Astrocyte (in vitro differentiated cells and primary cell): ENCODE measurements around the gene TCP11L1. TPM values are rescaled to one million over a fixed set of nuclear protein-coding genes. Genes with fewer than 3 reads are reported as not detected.
A peak's percentile ranks its signal among the peaks of the same experiment; 100 is the strongest.

Source experiments
- DNase-seq: peaks from one replicate; pipeline ENCODE4 v3.0.0-alpha.2; 2010; ENCODE audit warnings: low read depth
- FAIRE-seq: peaks from 2 replicates; lab custom pipeline; 2011; peaks lifted over from hg19 to GRCh38; lab: Jason Lieb, UNC
- H2AFZ ChIP-seq: 2 replicates; pipeline ENCODE4 v1.6.0; 2012; ENCODE audit warnings: low read depth, low read length, inconsistent platforms
- H3K27ac ChIP-seq: 2 replicates; pipeline ENCODE4 v1.5.1; 2011; ENCODE audit warnings: low read depth, low read length, inconsistent platforms
- H3K27me3 ChIP-seq: 2 replicates; pipeline ENCODE4 v1.6.0; 2011; ENCODE audit warnings: low read length, inconsistent platforms; ENCODE audit not compliant: insufficient read depth
- H3K36me3 ChIP-seq: 2 replicates; pipeline ENCODE4 v1.5.1; 2011; ENCODE audit warnings: low read length, inconsistent platforms; ENCODE audit not compliant: insufficient read depth
- H3K4me1 ChIP-seq: 2 replicates; pipeline ENCODE4 v1.5.1; 2011; ENCODE audit warnings: low read length, inconsistent platforms; ENCODE audit not compliant: insufficient read depth
- H3K4me2 ChIP-seq: 2 replicates; pipeline ENCODE4 v1.6.0; 2012; ENCODE audit warnings: low read length, inconsistent platforms
- H3K4me3 ChIP-seq: 2 replicates; pipeline ENCODE4 v1.5.1; 2011; ENCODE audit warnings: low read depth, mild to moderate bottlenecking, low read length, inconsistent platforms; ENCODE audit not compliant: insufficient read depth
- H3K79me2 ChIP-seq: 2 replicates; pipeline ENCODE4 v1.6.0; 2012; ENCODE audit warnings: mild to moderate bottlenecking, low read length, inconsistent platforms; ENCODE audit not compliant: insufficient read depth
- H3K9ac ChIP-seq: 2 replicates; pipeline ENCODE4 v1.6.0; 2012; ENCODE audit warnings: mild to moderate bottlenecking, low read length, inconsistent platforms
- H3K9me3 ChIP-seq: 2 replicates; pipeline ENCODE4 v1.5.1; 2012; ENCODE audit warnings: low read depth, mild to moderate bottlenecking, low read length, inconsistent platforms; ENCODE audit not compliant: insufficient read depth
- H4K20me1 ChIP-seq: 2 replicates; pipeline ENCODE4 v1.6.0; 2012; ENCODE audit warnings: low read length, inconsistent platforms; ENCODE audit not compliant: insufficient read depth
- H3K27ac Mint-ChIP-seq: one replicate; pipeline ENCODE4 v1.8.0; 2021; ENCODE audit warnings: mild to moderate bottlenecking, mixed read lengths; ENCODE audit not compliant: unreplicated experiment
- H3K27me3 Mint-ChIP-seq: one replicate; pipeline ENCODE4 v1.8.0; 2021; ENCODE audit warnings: low read depth, mixed read lengths; ENCODE audit not compliant: unreplicated experiment
- H3K36me3 Mint-ChIP-seq: one replicate; pipeline ENCODE4 v1.8.0; 2021; ENCODE audit warnings: low read depth, mixed read lengths; ENCODE audit not compliant: unreplicated experiment
- H3K4me1 Mint-ChIP-seq: one replicate; pipeline ENCODE4 v1.8.0; 2021; ENCODE audit warnings: low read depth, mixed read lengths; ENCODE audit not compliant: unreplicated experiment
- H3K4me3 Mint-ChIP-seq: one replicate; pipeline ENCODE4 v1.8.0; 2021; ENCODE audit warnings: mild to moderate bottlenecking, moderate library complexity, mixed read lengths; ENCODE audit not compliant: unreplicated experiment
- H3K9me3 Mint-ChIP-seq: one replicate; pipeline ENCODE4 v1.8.0; 2021; ENCODE audit warnings: mild to moderate bottlenecking, mixed read lengths; ENCODE audit not compliant: unreplicated experiment
- CTCF ChIP-seq: IDR thresholded peaks from 2 replicates; pipeline ENCODE4 v1.5.1; 2011; ENCODE audit warnings: low read depth, mild to moderate bottlenecking, inconsistent platforms, low read length, moderate library complexity; ENCODE audit not compliant: insufficient read depth
- EZH2 ChIP-seq: IDR thresholded peaks from 2 replicates; pipeline ENCODE4 v1.6.1; 2012; ENCODE audit warnings: mild to moderate bottlenecking, low read length, inconsistent platforms; ENCODE audit not compliant: insufficient read depth
- total RNA-seq: library from RNA; stranded (reverse); gene quantifications from 2 replicates; pipeline ENCODE4 v1.2.1, GENCODE V29; 2021

Gene TCP11L1
- total RNA-seq, 1 donor from 2014 or later = 28.8 TPM

- H3K27me3 Mint-ChIP-seq = no peaks in the 10 kb centered on the region
- Histone ChIP-seq H3K4me1 (no peaks in the 10 kb centered on the region), H4K20me1 (no peaks in the 10 kb centered on the region), H3K9ac (no peak overlapping the region), H3K36me3 (peaks cover 3% of the 10 kb centered on the region), H2AFZ (no peak overlapping the region), H3K27ac (no peak overlapping the region), H3K4me3 (no peak overlapping the region), H3K27me3 (no peaks in the 10 kb centered on the region), H3K79me2 (peaks cover under 1% of the 10 kb centered on the region), H3K4me2 (no peak overlapping the region), H3K9me3 (no peaks in the 10 kb centered on the region)
- DNase-seq (no peak), FAIRE-seq (no peak)
- no peaks in the 10 kb centered on the region for H3K36me3 Mint-ChIP-seq
- no peak for TF ChIP-seq EZH2
- no peak for TF ChIP-seq CTCF
- H3K4me1 Mint-ChIP-seq = no peaks in the 10 kb centered on the region
- H3K27ac Mint-ChIP-seq = no peak overlapping the region
- no peaks in the 10 kb centered on the region for H3K9me3 Mint-ChIP-seq
- H3K4me3 Mint-ChIP-seq = no peak overlapping the region
These were observed 4.4 kb upstream of the TCP11L1 start for GRCh38 chr11:33035011-33035410.

- H3K36me3 Mint-ChIP-seq = peaks cover 9% of the 10 kb centered on the region
- no peaks in the 10 kb centered on the region for H3K9me3 Mint-ChIP-seq
- peak overlapping the region; percentile 96 for H3K4me2 ChIP-seq
- peaks cover 8% of the 10 kb centered on the region for H3K4me1 Mint-ChIP-seq
- peak; percentile 52 for DNase-seq
- no peaks in the 10 kb centered on the region for H3K36me3 ChIP-seq
- peak overlapping the region; percentile 99 for H2AFZ ChIP-seq
- H3K9ac ChIP-seq = peak overlapping the region; percentile 99
- H3K27ac ChIP-seq = peak overlapping the region; percentile 98
- H3K9me3 ChIP-seq = no peaks in the 10 kb centered on the region
- H3K27me3 ChIP-seq = no peaks in the 10 kb centered on the region
- H3K4me3 ChIP-seq = peak overlapping the region; percentile 82
- no peaks in the 10 kb centered on the region for H3K27me3 Mint-ChIP-seq
- H3K4me3 Mint-ChIP-seq = peak overlapping the region; percentile 90
- no peaks in the 10 kb centered on the region for H4K20me1 ChIP-seq
- H3K4me1 ChIP-seq = peaks cover 23% of the 10 kb centered on the region
- FAIRE-seq = no peak
- H3K27ac Mint-ChIP-seq = peak overlapping the region; percentile 86
- H3K79me2 ChIP-seq = peaks cover 21% of the 10 kb centered on the region
- TF ChIP-seq EZH2 = no peak
- TF ChIP-seq CTCF = no peak
These were observed 875 bp downstream of the TCP11L1 start for GRCh38 chr11:33040033-33040861.

GRCh38 chr11:33040862-33041453 lies 1.6 kb downstream of the TCP11L1 start:
- peak overlapping the region; percentile 99 for H3K9ac ChIP-seq
- H3K36me3 ChIP-seq = peaks cover 3% of the 10 kb centered on the region
- TF ChIP-seq EZH2 (no peak), CTCF (no peak)
- no peak overlapping the region for H3K27ac ChIP-seq
- H2AFZ ChIP-seq = no peak overlapping the region
- FAIRE-seq (no peak), DNase-seq (no peak)
- peak overlapping the region; percentile 90 for H3K4me3 Mint-ChIP-seq
- no peak overlapping the region for H3K27ac Mint-ChIP-seq
- H3K79me2 ChIP-seq = peaks cover 21% of the 10 kb centered on the region
- peak overlapping the region; percentile 82 for H3K4me3 ChIP-seq
- H3K9me3 Mint-ChIP-seq = peaks cover 4% of the 10 kb centered on the region
- no peaks in the 10 kb centered on the region for H3K9me3 ChIP-seq
- peak overlapping the region; percentile 96 for H3K4me2 ChIP-seq
- H3K27me3 ChIP-seq = no peaks in the 10 kb centered on the region
- H3K27me3 Mint-ChIP-seq = no peaks in the 10 kb centered on the region
- peaks cover 8% of the 10 kb centered on the region for H3K4me1 Mint-ChIP-seq
- peaks cover 23% of the 10 kb centered on the region for H3K4me1 ChIP-seq
- H3K36me3 Mint-ChIP-seq = peaks cover 13% of the 10 kb centered on the region
- H4K20me1 ChIP-seq = no peaks in the 10 kb centered on the region
